GM10847 (cell line): Measurements from ENCODE around the gene WNT9B.

Source experiments
- POLR2A ChIP-seq: IDR thresholded peaks from 2 replicates; pipeline ENCODE4 v1.6.1; 2011; ENCODE audit not compliant: insufficient read length; ENCODE audit errors: extremely low read depth

WNT9B gene

DNA sequence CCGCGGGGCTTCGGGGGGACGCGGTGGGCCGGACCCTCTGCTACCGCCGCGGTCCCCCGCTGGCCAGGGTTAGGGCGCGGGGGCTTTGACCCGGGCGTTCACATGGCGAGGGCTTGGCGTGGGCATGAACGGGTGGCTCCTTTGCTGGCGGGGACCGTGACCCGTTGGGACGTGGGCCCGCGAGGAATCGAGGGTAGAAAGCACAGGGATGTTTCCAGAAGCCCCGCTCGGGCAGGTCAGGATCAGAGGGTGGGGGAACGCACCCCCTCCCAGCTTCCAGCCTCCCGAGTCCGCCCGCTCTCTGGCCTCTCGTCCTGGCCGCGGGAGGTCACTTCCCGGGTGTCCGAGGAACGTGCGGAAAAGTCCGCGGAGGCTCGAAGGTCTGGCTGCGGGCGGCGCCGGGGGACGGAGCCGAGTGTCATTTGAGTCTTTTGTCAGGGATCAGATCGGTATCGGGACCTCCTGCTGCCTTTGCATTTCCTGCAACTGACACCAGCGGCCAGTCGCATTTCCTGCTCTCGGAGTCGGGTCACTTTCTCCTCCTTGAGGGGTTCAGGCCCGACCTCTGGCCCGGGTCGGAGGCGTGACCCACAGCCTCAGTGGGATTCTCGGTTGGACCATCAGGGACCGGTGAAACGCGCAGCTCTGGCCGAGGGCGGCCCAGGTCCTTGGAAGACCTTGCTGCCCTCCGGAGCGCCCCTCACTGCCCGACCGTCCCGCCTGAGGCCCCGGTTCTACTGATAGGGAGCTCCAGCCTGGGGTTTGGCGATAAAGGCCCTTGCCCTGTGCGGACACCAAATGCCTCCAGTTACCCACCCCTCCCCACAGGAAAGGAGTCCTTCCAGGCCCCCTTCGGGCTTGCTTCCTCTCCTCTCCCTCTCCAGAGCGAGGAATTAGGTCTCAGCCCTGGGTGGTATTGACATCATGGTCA is 32.2 kb upstream of the WNT9B start:
- no peak for TF ChIP-seq POLR2A

DNA sequence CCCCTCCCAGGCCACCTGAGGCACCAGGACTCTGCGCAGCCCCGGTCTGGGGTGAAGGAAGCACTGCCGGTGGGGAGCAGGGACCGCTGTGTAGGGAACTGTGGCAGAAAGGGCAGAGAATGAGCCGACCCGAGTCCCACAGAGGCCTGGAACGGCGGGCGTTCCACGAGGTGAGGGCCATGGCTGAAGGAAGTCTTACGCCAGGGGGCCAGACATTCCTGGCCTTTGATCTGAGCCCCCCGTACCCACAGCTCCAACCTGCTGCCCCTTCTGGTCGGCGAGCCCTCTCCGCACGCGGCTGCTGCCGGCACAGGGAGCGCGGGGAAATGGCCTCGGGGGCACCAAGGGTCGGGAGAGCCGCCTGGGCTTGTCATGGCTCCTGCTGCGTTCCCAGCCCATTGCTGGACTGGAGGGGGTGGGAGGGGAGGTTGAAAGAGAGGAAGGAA is 31.5 kb upstream of the WNT9B start:
- no peak for TF ChIP-seq POLR2A

DNA sequence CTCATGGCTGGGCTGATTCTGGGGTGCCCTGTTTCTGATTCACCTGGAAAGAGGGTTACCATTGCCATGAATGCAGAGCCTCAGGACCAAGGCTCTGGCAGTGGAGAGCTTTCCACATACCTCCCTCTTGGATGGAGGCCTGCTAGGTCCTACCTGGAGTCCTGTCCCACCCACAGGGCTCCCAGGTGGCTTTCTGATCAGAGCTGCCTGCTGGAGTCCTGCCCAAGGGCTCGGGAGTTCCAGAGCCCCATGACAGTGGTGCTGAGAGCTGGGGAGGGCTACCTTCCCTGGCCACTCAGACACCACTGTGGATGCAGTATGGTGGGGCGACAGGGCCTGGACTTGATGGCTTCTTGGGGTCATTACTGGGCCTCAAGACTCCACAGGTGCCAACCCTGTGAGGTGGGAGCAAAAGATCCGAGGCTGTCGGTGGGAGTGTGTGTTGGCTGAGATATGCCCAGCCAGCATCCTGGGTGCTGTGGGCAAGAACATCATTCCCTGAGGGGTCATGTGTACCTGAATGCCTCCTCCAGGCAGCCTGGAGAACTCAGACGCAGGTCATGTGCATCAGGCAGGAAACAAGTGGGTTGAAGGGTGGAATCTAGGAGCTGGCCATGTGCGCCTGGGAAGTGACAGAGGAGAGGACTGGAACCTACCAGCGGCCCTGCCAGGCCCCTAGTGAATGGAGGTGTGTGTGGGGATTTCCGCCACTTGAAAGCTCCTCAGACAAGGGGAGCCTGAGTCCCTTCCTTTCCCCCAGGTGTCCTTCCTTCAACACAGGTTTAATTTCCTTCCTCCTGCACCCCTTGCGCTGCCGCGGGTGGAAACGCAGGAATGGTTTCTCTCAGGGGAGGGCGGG is 30.6 kb upstream of the WNT9B start:
- TF ChIP-seq POLR2A = no peak

DNA sequence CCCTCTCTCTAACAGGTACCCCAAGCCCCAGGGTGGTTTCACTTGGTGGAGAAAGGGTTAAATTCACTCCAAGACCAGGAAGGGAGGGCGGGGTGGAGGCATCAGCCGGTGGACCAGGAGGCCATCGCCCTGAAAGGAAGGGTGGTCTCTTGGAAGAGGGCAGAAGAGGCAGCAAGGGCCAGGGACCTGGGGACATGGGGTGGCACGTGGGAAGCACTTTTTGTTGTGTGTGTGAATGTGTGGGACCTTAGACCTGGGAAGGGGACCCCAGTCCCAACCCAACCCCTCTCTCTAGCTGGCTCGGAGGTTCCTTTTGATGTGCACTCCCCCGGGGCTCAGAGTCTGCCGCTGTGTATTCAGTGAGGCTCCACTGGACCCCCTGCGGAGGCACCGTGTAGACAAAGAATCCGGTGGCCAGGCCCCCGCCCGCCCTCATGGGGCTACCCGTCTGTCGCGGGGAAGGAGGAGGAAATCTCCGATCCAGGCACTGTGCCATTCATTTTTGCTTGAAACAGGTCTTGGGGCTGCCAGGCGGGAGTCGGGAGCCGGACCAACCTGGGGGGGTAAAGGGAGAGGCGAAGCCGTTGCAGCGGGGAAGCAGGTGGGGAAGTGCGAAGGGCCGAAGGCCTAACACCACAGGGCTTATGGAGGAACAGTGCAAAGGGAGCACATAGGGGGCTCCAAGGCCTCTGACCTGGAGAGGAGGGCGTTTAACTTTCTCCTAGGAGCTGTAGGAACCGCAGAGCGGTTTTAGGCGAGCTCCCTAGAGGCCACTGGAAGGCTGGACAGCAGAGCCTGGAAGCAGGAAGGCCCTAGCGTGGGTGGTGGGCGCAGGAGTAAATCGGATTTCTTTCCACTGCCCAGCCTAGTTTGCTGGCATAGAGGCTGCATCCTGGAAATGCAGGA is 29.6 kb upstream of the WNT9B start:
- no peak for TF ChIP-seq POLR2A

DNA sequence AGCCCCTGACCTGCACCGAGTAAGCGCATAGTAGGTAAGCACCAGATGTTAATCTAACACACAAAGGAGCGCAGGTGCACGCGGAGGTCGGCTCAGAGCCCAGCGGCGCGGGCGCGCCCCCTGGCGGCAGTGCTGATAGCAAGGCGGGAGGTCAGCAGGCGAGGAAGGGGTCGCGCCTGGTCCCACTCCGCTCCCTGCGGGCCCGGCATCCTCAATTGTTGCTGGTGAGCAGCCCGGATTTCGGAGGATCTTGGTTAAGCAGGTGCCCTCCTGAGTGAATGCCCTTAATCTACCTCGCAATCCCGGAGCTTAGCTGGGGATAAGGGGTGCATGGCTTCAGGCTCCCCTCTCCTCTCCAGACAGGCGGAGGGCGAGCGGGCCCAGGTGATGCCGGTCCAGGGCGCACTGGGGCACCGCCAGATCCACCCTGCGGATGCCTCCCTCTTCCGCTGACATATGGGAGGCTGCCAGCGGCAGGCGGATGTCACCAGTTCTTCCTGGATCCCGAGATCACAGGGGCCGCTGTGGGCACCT is 28.9 kb upstream of the WNT9B start:
- no peak for TF ChIP-seq POLR2A

DNA sequence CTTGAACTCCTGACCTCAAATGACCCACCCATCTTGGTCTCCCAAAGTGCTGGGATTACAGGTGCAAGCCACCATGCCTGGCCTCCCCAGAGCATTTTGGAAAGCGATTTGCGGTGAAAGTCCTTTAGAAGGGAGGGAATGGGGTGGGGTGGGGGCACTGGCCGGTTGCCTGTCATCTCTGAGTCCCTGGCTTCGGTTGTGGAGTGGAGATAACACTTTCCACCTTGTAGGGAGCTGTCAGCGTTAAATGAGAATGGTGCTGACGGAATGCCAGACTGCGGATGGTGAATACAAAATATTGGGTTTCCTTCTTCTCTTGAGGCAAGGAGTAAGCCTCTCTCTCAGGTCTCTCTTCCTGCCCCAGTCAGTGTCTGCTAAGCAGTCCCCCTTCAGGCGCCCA is 27.7 kb upstream of the WNT9B start:
- TF ChIP-seq POLR2A = no peak

DNA sequence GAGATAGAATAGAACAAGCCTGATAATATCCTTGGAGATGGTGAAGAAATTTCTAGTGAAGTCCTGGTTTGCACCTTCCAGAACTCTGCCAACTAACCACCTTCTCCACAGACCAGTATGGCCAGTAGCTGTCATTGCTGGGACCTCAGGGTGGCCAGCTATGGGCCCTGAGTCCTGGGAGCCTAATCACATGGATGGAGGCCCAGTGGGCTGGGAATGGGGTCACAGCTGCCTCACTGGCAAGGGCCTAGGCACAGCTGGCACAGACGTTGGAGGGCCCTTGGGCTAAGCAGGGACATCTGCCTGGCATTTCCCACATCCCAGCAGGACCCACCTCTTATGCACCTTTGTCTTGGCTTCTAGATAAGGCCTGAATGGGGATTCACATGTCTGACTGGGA is 25.3 kb upstream of the WNT9B start:
- TF ChIP-seq POLR2A = no peak

DNA sequence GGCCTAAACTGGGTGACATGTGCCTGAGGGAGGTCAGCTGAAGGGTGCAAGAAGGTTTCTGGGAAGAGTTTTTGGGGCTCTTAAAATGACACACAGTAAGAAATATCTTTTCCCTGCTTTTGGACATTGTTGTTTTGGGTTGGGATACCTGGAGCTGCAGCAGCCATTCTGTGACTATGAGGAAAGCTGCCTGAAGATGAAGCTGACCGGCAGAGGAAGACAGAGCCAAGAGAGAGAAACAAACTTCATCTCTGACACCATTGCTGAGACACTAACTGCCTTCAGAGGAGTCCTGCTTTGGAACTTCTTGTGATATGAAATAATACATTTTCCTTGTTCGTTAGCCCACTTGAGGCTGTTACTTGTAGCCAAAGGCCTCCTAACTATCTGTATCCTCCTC is 24.1 kb upstream of the WNT9B start:
- TF ChIP-seq POLR2A = no peak

DNA sequence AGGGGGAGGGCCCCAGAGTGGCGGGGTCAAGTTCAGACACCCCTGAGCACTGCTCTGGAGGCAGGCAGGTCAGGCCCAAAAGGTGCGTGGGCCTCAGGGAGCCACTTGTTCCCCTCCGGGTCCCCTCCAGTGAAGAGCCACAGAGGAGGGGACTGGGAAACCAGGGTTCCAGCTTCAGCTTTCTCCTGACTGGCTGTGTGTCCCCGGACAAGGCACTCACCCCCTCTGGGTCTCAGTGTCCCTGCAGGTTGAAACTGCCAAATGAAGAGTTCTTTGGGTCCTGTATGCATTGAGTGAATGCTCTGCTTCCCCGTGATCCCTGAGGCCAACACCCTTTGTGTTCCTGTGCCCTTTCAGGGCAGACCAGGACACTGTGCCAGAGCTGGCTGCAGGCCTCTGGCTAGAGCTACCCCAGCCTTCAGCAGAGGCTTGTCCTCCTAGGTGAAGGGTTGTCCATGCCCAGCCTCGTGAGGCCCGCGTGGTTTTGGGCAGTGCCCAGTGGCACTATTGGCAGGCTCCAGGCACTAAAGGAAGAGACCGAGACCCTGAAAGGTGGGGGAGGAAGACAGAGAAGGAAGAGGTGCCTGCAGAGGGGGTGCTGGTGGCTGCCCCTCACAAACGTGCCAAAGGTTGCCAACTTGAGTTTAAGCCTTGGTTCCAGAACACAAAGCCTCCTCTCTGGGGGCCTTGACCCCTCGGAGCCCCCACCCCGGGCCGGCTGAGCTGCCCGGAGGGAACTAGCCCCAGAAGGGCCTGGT is 19.6 kb upstream of the WNT9B start:
- no peak for TF ChIP-seq POLR2A

DNA sequence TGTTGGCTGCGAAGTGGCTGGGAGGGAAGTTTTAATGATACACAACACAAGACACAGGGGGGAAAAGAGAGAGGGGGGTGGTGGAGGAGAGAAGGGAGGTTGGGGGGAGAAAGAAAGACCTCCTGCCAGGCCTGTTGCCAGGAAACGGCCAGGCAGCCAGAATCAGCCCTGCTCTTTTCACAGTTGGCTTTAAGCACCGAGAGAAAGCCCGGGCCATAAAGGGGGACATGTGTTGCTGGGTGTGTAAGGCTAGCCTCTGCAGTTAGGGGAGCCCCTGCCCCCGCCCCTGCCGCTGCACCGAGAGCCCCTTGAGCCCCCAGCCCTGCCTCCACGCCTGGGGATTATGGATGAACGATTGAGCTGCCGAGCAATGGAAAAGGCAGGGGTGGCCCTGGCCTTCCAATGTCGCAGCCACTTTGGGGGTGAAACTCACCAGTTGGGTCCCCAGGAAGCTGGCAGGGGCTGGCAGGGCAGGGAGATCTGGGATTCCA is 19.0 kb upstream of the WNT9B start:
- TF ChIP-seq POLR2A = no peak

DNA sequence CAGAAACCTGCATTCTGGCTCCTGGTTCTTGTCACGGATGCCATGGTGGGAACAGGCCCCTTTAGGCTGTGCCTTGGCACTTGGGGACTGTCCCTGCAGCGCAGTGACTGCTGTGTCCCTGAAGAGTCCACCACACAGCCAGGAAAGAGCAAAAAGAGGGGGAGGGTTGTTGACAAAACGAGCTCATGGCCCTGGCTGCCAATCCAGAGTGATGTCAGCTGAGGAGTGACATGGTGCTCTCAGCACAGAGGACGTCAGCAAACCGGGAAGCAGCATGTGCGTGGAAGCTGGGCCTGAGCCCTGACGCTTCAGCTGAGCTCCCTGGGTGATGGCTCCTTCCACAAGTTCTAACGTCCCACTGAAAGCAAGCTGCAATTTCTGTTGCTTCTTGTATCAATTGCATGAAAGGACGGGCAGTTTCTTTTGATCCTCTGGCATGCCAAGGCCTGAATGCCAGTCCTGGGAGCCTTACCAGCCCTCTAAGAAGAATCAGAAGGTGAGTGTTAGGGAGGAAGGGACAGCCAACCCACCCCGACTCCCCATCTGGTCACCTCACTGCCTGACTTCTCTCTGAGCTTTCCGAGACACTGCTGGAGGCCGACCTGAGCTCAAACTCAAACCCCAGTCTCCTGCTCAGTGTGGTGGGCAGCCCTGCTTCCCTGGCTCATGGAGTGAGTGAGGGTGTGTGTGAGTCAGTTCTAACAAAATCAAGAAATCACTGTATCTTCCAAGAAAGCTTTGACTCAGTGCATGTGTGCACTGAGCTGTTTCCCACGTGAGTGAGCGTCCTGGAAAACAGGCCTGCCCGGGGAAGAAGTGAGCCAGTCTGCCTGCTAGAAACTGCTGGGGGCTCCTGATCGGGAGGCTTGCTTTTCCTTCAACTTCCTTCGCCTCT is 18.2 kb upstream of the WNT9B start:
- no peak for TF ChIP-seq POLR2A

DNA sequence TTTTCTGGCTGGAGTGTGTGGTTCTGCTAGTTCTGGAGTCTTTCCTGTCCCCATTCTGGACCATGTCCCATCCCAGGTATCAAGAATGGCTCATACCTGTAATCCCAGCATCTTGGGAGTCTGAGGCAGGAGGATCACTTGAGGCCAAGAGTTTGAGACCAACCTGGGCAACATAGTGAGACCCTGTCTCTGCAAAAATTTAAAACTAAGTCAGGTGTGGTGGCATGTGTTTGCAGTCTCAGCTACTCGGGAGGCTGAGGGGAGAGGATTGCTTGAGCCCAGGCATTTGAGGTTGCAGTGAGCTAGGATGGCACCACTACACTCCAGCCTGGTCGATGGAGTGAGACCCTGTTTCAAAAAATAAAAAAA is 17.6 kb upstream of the WNT9B start:
- no peak for TF ChIP-seq POLR2A

DNA sequence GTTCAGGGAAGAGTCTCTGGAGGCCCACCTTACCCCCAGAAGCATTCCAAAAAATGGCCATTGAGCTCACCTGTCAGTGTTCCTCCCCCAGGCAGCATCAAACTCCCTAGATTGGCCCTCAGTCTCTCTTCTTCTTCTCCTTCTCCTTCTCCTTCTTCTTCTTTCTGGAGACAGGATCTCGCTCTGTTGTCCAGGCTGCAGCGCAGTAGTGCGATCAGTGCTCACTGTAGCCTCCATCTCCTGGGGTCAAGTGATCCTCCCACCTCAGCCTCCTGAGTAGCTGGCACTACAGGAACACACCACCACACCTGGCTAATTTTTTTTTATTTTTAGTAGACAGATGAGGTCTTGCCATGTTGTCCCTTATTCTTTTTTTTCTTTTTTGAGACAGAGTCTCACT is 16.5 kb upstream of the WNT9B start:
- no peak for TF ChIP-seq POLR2A
